Measurements from ENCODE around the gene ANXA11. TPM values are rescaled to one million over a fixed set of nuclear protein-coding genes. Genes with fewer than 3 reads are reported as not detected.
"Not testable (repeated sequence)": the region's sequence is repeated elsewhere in the genome, so short reads cannot be mapped to it uniquely, and the experiment has no call there.

The ANXA11 gene
- polyA plus RNA-seq, 1 donor from 2014 or later = not detected

GRCh38 chr10:80226723-80227122, 21.4 kb upstream of the ANXA11 start:
- H3K79me2 ChIP-seq (replicated peaks; ENCODE audit: insufficient read depth, low read length); H3K36me3 ChIP-seq (ENCODE audit: insufficient read depth, low read length); H2AFZ ChIP-seq (ENCODE audit: low read depth, low read length); H3F3A ChIP-seq (ENCODE audit: insufficient read depth, low read length, poor library complexity, severe bottlenecking); H3K4me3 ChIP-seq (ENCODE audit: low read length); H3K9me2 ChIP-seq (ENCODE audit: insufficient read depth, low read length); H3K27me3 ChIP-seq (ENCODE audit: insufficient read depth, low read depth, low read length); H3K9ac ChIP-seq (ENCODE audit: low read length); H3K4me2 ChIP-seq (ENCODE audit: low read length); H4K20me1 ChIP-seq (ENCODE audit: insufficient read depth); H3K9me3 ChIP-seq (ENCODE audit: low read length); H3K27ac ChIP-seq (ENCODE audit: low read length): not testable (repeated sequence)

- not testable (repeated sequence) for H4K20me1 ChIP-seq (ENCODE audit: insufficient read depth); H3F3A ChIP-seq (ENCODE audit: insufficient read depth, low read length, poor library complexity, severe bottlenecking); H3K27ac ChIP-seq (ENCODE audit: low read length); H3K27me3 ChIP-seq (ENCODE audit: insufficient read depth, low read depth, low read length); H3K79me2 ChIP-seq (replicated peaks; ENCODE audit: insufficient read depth, low read length); H3K9ac ChIP-seq (ENCODE audit: low read length); H3K9me3 ChIP-seq (ENCODE audit: low read length); H2AFZ ChIP-seq (ENCODE audit: low read depth, low read length); H3K9me2 ChIP-seq (ENCODE audit: insufficient read depth, low read length); H3K36me3 ChIP-seq (ENCODE audit: insufficient read depth, low read length); H3K4me2 ChIP-seq (ENCODE audit: low read length); H3K4me3 ChIP-seq (ENCODE audit: low read length)
Measured at GRCh38 chr10:80223031-80223419, 17.7 kb upstream of the ANXA11 start.

DNA sequence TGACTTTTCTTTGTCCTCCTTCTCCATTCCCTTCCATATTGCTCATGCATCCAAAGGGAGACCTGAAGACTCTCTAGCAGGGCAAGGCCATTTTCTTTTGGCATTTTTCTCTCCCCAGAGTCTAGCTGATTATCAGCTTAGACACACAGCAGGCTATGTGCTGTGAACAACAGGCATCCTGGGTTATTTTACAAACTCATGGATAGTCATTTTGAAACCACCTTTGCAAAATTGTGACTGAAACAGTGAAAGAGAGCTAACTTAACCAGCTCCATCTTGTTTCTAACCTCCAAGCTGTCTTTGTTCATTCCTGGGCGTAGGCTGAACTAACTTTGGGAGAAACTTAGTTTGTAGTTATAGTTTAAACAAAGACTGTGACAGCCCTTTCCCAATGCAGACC, 13.5 kb upstream of the ANXA11 start:
- not testable (repeated sequence) for H3K36me3 ChIP-seq (ENCODE audit: insufficient read depth, low read length); H4K20me1 ChIP-seq (ENCODE audit: insufficient read depth); H2AFZ ChIP-seq (ENCODE audit: low read depth, low read length); H3K79me2 ChIP-seq (replicated peaks; ENCODE audit: insufficient read depth, low read length); H3K27me3 ChIP-seq (ENCODE audit: insufficient read depth, low read depth, low read length); H3K9ac ChIP-seq (ENCODE audit: low read length); H3K4me3 ChIP-seq (ENCODE audit: low read length); H3K27ac ChIP-seq (ENCODE audit: low read length); H3K9me2 ChIP-seq (ENCODE audit: insufficient read depth, low read length); H3K9me3 ChIP-seq (ENCODE audit: low read length); H3K4me2 ChIP-seq (ENCODE audit: low read length); H3F3A ChIP-seq (ENCODE audit: insufficient read depth, low read length, poor library complexity, severe bottlenecking)

- not testable (repeated sequence) for H3K27me3 ChIP-seq (ENCODE audit: insufficient read depth, low read depth, low read length); H3K9me3 ChIP-seq (ENCODE audit: low read length); H3K36me3 ChIP-seq (ENCODE audit: insufficient read depth, low read length); H3F3A ChIP-seq (ENCODE audit: insufficient read depth, low read length, poor library complexity, severe bottlenecking); H2AFZ ChIP-seq (ENCODE audit: low read depth, low read length); H3K27ac ChIP-seq (ENCODE audit: low read length); H3K9ac ChIP-seq (ENCODE audit: low read length); H3K4me3 ChIP-seq (ENCODE audit: low read length); H3K4me2 ChIP-seq (ENCODE audit: low read length); H3K79me2 ChIP-seq (replicated peaks; ENCODE audit: insufficient read depth, low read length); H3K9me2 ChIP-seq (ENCODE audit: insufficient read depth, low read length); H4K20me1 ChIP-seq (ENCODE audit: insufficient read depth)
Measured at GRCh38 chr10:80214368-80214982, 9.1 kb upstream of the ANXA11 start.

GRCh38 chr10:80212535-80213115, 7.3 kb upstream of the ANXA11 start:
- H2AFZ ChIP-seq (ENCODE audit: low read depth, low read length); H3K27ac ChIP-seq (ENCODE audit: low read length); H3K36me3 ChIP-seq (ENCODE audit: insufficient read depth, low read length); H4K20me1 ChIP-seq (ENCODE audit: insufficient read depth); H3K9ac ChIP-seq (ENCODE audit: low read length); H3F3A ChIP-seq (ENCODE audit: insufficient read depth, low read length, poor library complexity, severe bottlenecking); H3K4me2 ChIP-seq (ENCODE audit: low read length); H3K9me3 ChIP-seq (ENCODE audit: low read length); H3K79me2 ChIP-seq (replicated peaks; ENCODE audit: insufficient read depth, low read length); H3K27me3 ChIP-seq (ENCODE audit: insufficient read depth, low read depth, low read length); H3K9me2 ChIP-seq (ENCODE audit: insufficient read depth, low read length); H3K4me3 ChIP-seq (ENCODE audit: low read length): not testable (repeated sequence)

DNA sequence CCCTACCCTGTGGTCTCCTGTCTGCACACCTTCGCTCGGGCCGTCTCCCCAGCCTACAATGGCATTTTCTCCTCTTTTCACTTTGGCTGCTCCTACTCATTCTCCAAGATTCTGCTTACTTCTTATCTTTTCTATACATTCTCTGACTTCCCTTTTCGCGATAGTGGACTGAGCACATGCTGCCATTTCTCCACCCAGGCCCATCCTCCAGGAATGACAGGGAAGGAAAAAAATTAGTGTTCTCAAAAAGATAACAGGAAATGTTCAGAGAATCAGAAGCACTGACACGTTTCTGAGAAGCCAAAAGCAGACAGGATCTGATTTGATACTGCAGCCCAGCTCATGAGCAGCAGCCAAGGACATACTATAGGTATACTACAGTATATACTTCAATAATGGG, 6.4 kb upstream of the ANXA11 start:
- no peak overlapping the region for H3K9ac ChIP-seq (ENCODE audit: low read length)
- H3K27ac ChIP-seq (ENCODE audit: low read length) = no peak overlapping the region
- no peak overlapping the region for H3K4me3 ChIP-seq (ENCODE audit: low read length)
- H3K9me2 ChIP-seq (ENCODE audit: insufficient read depth, low read length) = no peaks in the 10 kb centered on the region
- no peaks in the 10 kb centered on the region for H4K20me1 ChIP-seq (ENCODE audit: insufficient read depth)
- H3F3A ChIP-seq (ENCODE audit: insufficient read depth, low read length, poor library complexity, severe bottlenecking) = no peaks in the 10 kb centered on the region
- no peak overlapping the region for H3K4me2 ChIP-seq (ENCODE audit: low read length)
- H3K27me3 ChIP-seq (ENCODE audit: insufficient read depth, low read depth, low read length) = no peaks in the 10 kb centered on the region
- H3K9me3 ChIP-seq (ENCODE audit: low read length) = no peaks in the 10 kb centered on the region
- TF ChIP-seq RAD21 (conservative IDR thresholded peaks at IDR 0.05) (no peak), SMC3 (conservative IDR thresholded peaks at IDR 0.05; ENCODE audit: poor library complexity) (no peak), MXI1 (conservative IDR thresholded peaks at IDR 0.05; ENCODE audit: poor library complexity, severe bottlenecking) (no peak)
- TF ChIP-seq, protein P1, sequence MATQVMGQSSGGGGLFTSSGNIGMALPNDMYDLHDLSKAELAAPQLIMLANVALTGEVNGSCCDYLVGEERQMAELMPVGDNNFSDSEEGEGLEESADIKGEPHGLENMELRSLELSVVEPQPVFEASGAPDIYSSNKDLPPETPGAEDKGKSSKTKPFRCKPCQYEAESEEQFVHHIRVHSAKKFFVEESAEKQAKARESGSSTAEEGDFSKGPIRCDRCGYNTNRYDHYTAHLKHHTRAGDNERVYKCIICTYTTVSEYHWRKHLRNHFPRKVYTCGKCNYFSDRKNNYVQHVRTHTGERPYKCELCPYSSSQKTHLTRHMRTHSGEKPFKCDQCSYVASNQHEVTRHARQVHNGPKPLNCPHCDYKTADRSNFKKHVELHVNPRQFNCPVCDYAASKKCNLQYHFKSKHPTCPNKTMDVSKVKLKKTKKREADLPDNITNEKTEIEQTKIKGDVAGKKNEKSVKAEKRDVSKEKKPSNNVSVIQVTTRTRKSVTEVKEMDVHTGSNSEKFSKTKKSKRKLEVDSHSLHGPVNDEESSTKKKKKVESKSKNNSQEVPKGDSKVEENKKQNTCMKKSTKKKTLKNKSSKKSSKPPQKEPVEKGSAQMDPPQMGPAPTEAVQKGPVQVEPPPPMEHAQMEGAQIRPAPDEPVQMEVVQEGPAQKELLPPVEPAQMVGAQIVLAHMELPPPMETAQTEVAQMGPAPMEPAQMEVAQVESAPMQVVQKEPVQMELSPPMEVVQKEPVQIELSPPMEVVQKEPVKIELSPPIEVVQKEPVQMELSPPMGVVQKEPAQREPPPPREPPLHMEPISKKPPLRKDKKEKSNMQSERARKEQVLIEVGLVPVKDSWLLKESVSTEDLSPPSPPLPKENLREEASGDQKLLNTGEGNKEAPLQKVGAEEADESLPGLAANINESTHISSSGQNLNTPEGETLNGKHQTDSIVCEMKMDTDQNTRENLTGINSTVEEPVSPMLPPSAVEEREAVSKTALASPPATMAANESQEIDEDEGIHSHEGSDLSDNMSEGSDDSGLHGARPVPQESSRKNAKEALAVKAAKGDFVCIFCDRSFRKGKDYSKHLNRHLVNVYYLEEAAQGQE (IDR thresholded peaks at IDR 0.05; ENCODE audit: borderline replicate concordance) = no peak
- no peaks in the 10 kb centered on the region for H3K79me2 ChIP-seq (replicated peaks; ENCODE audit: insufficient read depth, low read length)
- H3K36me3 ChIP-seq (ENCODE audit: insufficient read depth, low read length) = no peaks in the 10 kb centered on the region
- no peak overlapping the region for H2AFZ ChIP-seq (ENCODE audit: low read depth, low read length)
